Measurements from ENCODE around the gene HYAL1. TPM values are rescaled to one million over a fixed set of nuclear protein-coding genes. Genes with fewer than 3 reads are reported as not detected.
A peak's percentile ranks its signal among the peaks of the same experiment; 100 is the strongest.

The HYAL1 gene
- total RNA-seq, 1 donor from 2014 or later, result 3.0 TPM

GRCh38 chr3:50298836-50299637, 4.3 kb downstream of the HYAL1 start, which contains the start of the genes HYAL3 and NAA80:
HYAL3 (minus strand) TSS chr3:50299405; CDS start chr3:50295602, 3,803 bp downstream.
NAA80 (minus strand) TSS chr3:50299405; CDS start chr3:50297463, 1,942 bp downstream.
- Histone ChIP-seq H3K27me3 (no peaks in the 10 kb centered on the region), H4K20me1 (ENCODE audit: low read depth) (peaks cover 6% of the 10 kb centered on the region), H3K4me1 (peaks cover 13% of the 10 kb centered on the region), H3K27ac (no peak within 1 kb of the TSS), H3K79me2 (ENCODE audit: low read depth) (no peaks in the 10 kb centered on the region), H3K9me3 (ENCODE audit: low read depth) (no peaks in the 10 kb centered on the region), H3F3A (ENCODE audit: low read depth) (peaks cover 5% of the 10 kb centered on the region), H2AFZ (replicated peaks) (peak within 1 kb of the TSS; percentile 75), H3K9ac (peak within 1 kb of the TSS; percentile 45), H3K4me3 (peak within 1 kb of the TSS; percentile 91), H3K4me2 (peak within 1 kb of the TSS; percentile 99), H3K36me3 (no peaks in the 10 kb centered on the region)
- Mint-ChIP-seq H3K27ac (peak within 1 kb of the TSS; percentile 91), H3K9me3 (no peaks in the 10 kb centered on the region), H3K4me3 (peak within 1 kb of the TSS; percentile 96), H3K27me3 (ENCODE audit: insufficient read depth, low read depth) (peaks cover 7% of the 10 kb centered on the region), H3K4me1 (peaks cover 25% of the 10 kb centered on the region), H3K36me3 (peaks cover 1% of the 10 kb centered on the region)
- peak; percentile 99 for DNase-seq (ENCODE audit: low spot score)
- TF ChIP-seq CTCF (IDR thresholded peaks at IDR 0.05), result peak; percentile 22
- TF ChIP-seq EZH2phosphoT487 (IDR thresholded peaks at IDR 0.05), result no peak

- no peaks in the 10 kb centered on the region for H3K36me3 ChIP-seq
- no peak overlapping the region for H2AFZ ChIP-seq (replicated peaks)
- Mint-ChIP-seq H3K4me1 (peaks cover 25% of the 10 kb centered on the region), H3K27me3 (ENCODE audit: insufficient read depth, low read depth) (peaks cover 9% of the 10 kb centered on the region), H3K9me3 (no peaks in the 10 kb centered on the region), H3K36me3 (peaks cover 1% of the 10 kb centered on the region), H3K4me3 (peak overlapping the region; percentile 96), H3K27ac (no peak overlapping the region)
- no peak overlapping the region for H3K27ac ChIP-seq
- H3K27me3 ChIP-seq, result no peaks in the 10 kb centered on the region
- H3K4me2 ChIP-seq, result peak overlapping the region; percentile 99
- TF ChIP-seq EZH2 (IDR thresholded peaks at IDR 0.05), result no peak
- peak; percentile 16 for TF ChIP-seq CTCF (IDR thresholded peaks at IDR 0.05)
- H3K4me1 ChIP-seq, result peaks cover 7% of the 10 kb centered on the region
- peak overlapping the region; percentile 91 for H3K4me3 ChIP-seq
- peak overlapping the region; percentile 45 for H3K9ac ChIP-seq
- no peaks in the 10 kb centered on the region for H3F3A ChIP-seq (ENCODE audit: low read depth)
- DNase-seq (ENCODE audit: low spot score), result peak; percentile 13
- H4K20me1 ChIP-seq (ENCODE audit: low read depth), result peaks cover 6% of the 10 kb centered on the region
- no peaks in the 10 kb centered on the region for H3K9me3 ChIP-seq (ENCODE audit: low read depth)
- H3K79me2 ChIP-seq (ENCODE audit: low read depth), result no peaks in the 10 kb centered on the region
These were observed 5.3 kb downstream of the HYAL1 start for GRCh38 chr3:50297896-50298725.

GRCh38 chr3:50297384-50297775, 6.0 kb downstream of the HYAL1 start:
- Mint-ChIP-seq H3K27ac (no peak overlapping the region), H3K36me3 (peaks cover 1% of the 10 kb centered on the region), H3K4me1 (peaks cover 29% of the 10 kb centered on the region), H3K4me3 (peak overlapping the region; percentile 96), H3K27me3 (ENCODE audit: insufficient read depth, low read depth) (peaks cover 9% of the 10 kb centered on the region), H3K9me3 (no peaks in the 10 kb centered on the region)
- Histone ChIP-seq H3K27ac (no peak overlapping the region), H3K4me1 (peaks cover 10% of the 10 kb centered on the region), H3F3A (ENCODE audit: low read depth) (no peaks in the 10 kb centered on the region), H3K4me3 (no peak overlapping the region), H2AFZ (replicated peaks) (no peak overlapping the region), H3K79me2 (ENCODE audit: low read depth) (no peaks in the 10 kb centered on the region), H3K9me3 (ENCODE audit: low read depth) (no peaks in the 10 kb centered on the region), H3K36me3 (no peaks in the 10 kb centered on the region), H4K20me1 (ENCODE audit: low read depth) (peaks cover 6% of the 10 kb centered on the region), H3K27me3 (no peaks in the 10 kb centered on the region), H3K4me2 (no peak overlapping the region), H3K9ac (no peak overlapping the region)
- no peak for TF ChIP-seq EZH2phosphoT487 (IDR thresholded peaks at IDR 0.05)
- TF ChIP-seq EZH2 (IDR thresholded peaks at IDR 0.05), result no peak
- peak; percentile 1 for DNase-seq (ENCODE audit: low spot score)
